GM23248 (cell line): ENCODE results near the gene DAPK1. TPM values are rescaled to one million over a fixed set of nuclear protein-coding genes. Genes with fewer than 3 reads are reported as not detected.

Source experiments
- DNase-seq: peaks from one replicate; pipeline ENCODE4 v3.0.0-alpha.2; 2015
- H2AFZ ChIP-seq: fragments of 200-600 bp; sonication (generic); 2 replicates; pipeline ENCODE4 v1.6.1; 2016; ENCODE audit warnings: antibody characterized with exemption
- H3F3A ChIP-seq: fragments of 200-600 bp; sonication (generic); 2 replicates; pipeline ENCODE4 v1.6.1; 2016; ENCODE audit warnings: mild to moderate bottlenecking, antibody characterized with exemption, mixed run types; ENCODE audit not compliant: insufficient read depth
- H3K27ac ChIP-seq: fragments of 200-600 bp; sonication (generic); 2 replicates; pipeline ENCODE4 v1.5.1; 2016; ENCODE audit warnings: mild to moderate bottlenecking
- H3K27me3 ChIP-seq: fragments of 200-600 bp; sonication (generic); replicated peaks from 2 replicates; pipeline ENCODE4 v1.6.1; 2016; ENCODE audit warnings: mild to moderate bottlenecking; ENCODE audit not compliant: insufficient read depth
- H3K36me3 ChIP-seq: fragments of 200-600 bp; sonication (generic); 2 replicates; pipeline ENCODE4 v1.6.1; 2016; ENCODE audit warnings: low read depth, mild to moderate bottlenecking
- H3K4me1 ChIP-seq: fragments of 200-600 bp; sonication (generic); 2 replicates; pipeline ENCODE4 v1.6.1; 2016; ENCODE audit warnings: mild to moderate bottlenecking; ENCODE audit not compliant: insufficient read depth
- H3K4me2 ChIP-seq: fragments of 200-600 bp; sonication (generic); one replicate; pipeline ENCODE4 v1.6.1; 2016; ENCODE audit warnings: mild to moderate bottlenecking; ENCODE audit not compliant: unreplicated experiment
- H3K4me3 ChIP-seq: fragments of 200-600 bp; sonication (generic); 2 replicates; pipeline ENCODE4 v1.5.1; 2016; ENCODE audit warnings: mild to moderate bottlenecking
- H3K79me2 ChIP-seq: fragments of 200-600 bp; sonication (generic); 2 replicates; pipeline ENCODE4 v1.6.1; 2016; ENCODE audit warnings: mild to moderate bottlenecking; ENCODE audit not compliant: insufficient read depth
- H3K9ac ChIP-seq: fragments of 200-600 bp; sonication (generic); 2 replicates; pipeline ENCODE4 v1.6.1; 2016; ENCODE audit warnings: mild to moderate bottlenecking
- H3K9me2 ChIP-seq: fragments of 200-600 bp; sonication (generic); 2 replicates; pipeline ENCODE4 v1.6.1; 2016; ENCODE audit warnings: mixed run types, mild to moderate bottlenecking, moderate library complexity; ENCODE audit not compliant: insufficient read depth
- H3K9me3 ChIP-seq: fragments of 200-600 bp; sonication (generic); one replicate; pipeline ENCODE4 v1.6.1; 2017; ENCODE audit warnings: low read depth
- H4K20me1 ChIP-seq: fragments of 200-600 bp; sonication (generic); 2 replicates; pipeline ENCODE4 v1.6.0; 2016; ENCODE audit not compliant: insufficient read depth
- EZH2 ChIP-seq: fragments of 200-600 bp; sonication (generic); IDR thresholded peaks from 2 replicates; pipeline ENCODE4 v1.6.1; 2018; ENCODE audit warnings: antibody characterized with exemption, mild to moderate bottlenecking; ENCODE audit not compliant: insufficient read depth, poor library complexity, severe bottlenecking
- EZH2phosphoT487 ChIP-seq: fragments of 200-600 bp; sonication (generic); IDR thresholded peaks from 2 replicates; pipeline ENCODE4 v1.6.1; 2018; ENCODE audit warnings: antibody characterized with exemption, moderate library complexity, mild to moderate bottlenecking, low read depth; ENCODE audit not compliant: insufficient read depth
- WGBS, 2 experiments: methylation state at CpG; one replicate each; pipeline ENCODE4 v1.1.6; 2015 to 2017; ENCODE audit warnings: low lambda C conversion rate in 2 of 2, low coverage in 1 of 2; ENCODE audit errors: missing lambda C conversion rate in 2 of 2; 5-methylcytosine and 5-hydroxymethylcytosine counted together
- in situ Hi-C: fragments of 300-500 bp; cut with MboI; formaldehyde crosslinking; loops from 2 replicates; pipeline ENCODE4 v1.15.0; 2020
- polyA plus RNA-seq: library from polyadenylated mRNA; unstranded; fragments of >200 nt; fragmentation: Nextera tagmentation; extraction: Ambion mirVana; gene quantifications from 2 replicates; pipeline ENCODE4 v1.2.1, GENCODE V29; 2016
- total RNA-seq: library from RNA; depleted of rRNA; stranded (reverse); fragments of >200 nt; shearing (Covaris generic); gene quantifications from 2 replicates; pipeline ENCODE4 v1.2.3, GENCODE V29; 2014

DAPK1 gene
- total and polyA plus RNA-seq, 2 experiments from 2014 or later = 1.6 to 1.9 TPM

DNA sequence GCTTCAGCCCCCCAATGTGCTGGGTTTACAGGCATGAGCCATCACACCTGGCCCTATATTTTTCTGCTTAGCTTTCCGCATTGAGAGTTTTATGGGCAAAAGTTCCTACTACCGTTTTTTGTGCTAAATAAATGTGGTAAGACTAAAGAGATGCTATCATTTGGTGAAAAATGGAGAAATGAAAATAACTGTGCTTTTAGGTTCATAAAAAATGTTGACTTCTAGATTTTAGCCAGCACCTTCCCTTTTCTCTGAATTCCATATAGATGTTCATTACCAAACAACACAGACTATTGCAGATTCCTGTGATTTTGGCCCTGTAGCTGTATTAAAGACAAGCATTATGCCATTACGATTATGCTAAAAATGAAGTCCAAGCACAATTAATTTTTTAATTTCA lies 156.3 kb downstream of the DAPK1 start:
- Histone ChIP-seq H3K79me2 (no peaks in the 10 kb centered on the region), H3K4me3 (no peak overlapping the region), H4K20me1 (no peaks in the 10 kb centered on the region), H2AFZ (no peak overlapping the region), H3K27me3 (peaks cover 17% of the 10 kb centered on the region), H3K9me2 (no peaks in the 10 kb centered on the region), H3K36me3 (no peaks in the 10 kb centered on the region), H3K4me1 (no peaks in the 10 kb centered on the region), H3F3A (no peaks in the 10 kb centered on the region), H3K9me3 (no peaks in the 10 kb centered on the region), H3K4me2 (no peak overlapping the region), H3K9ac (no peak overlapping the region), H3K27ac (no peak overlapping the region)
- TF ChIP-seq EZH2phosphoT487 (no peak), EZH2 (no peak)
- in situ Hi-C loops = no loop called here
- no peak for DNase-seq
- WGBS, 2 experiments = 72 to 78% methylated on average over 3 of the region's 3 CpGs

- Histone ChIP-seq H3K27ac (no peak overlapping the region), H4K20me1 (no peaks in the 10 kb centered on the region), H3K79me2 (no peaks in the 10 kb centered on the region), H3K27me3 (peaks cover 14% of the 10 kb centered on the region), H3K9ac (no peak overlapping the region), H3F3A (no peaks in the 10 kb centered on the region), H3K4me3 (no peak overlapping the region), H3K9me3 (no peaks in the 10 kb centered on the region), H3K36me3 (no peaks in the 10 kb centered on the region), H2AFZ (no peak overlapping the region), H3K4me2 (no peak overlapping the region), H3K4me1 (no peaks in the 10 kb centered on the region), H3K9me2 (no peaks in the 10 kb centered on the region)
- no peak for DNase-seq
- TF ChIP-seq EZH2 = no peak
- no peak for TF ChIP-seq EZH2phosphoT487
- 75 to 76% methylated on average over 9 of the region's 9 CpGs for WGBS, 2 experiments
- in situ Hi-C loops = no loop called here
These were observed 158.1 kb downstream of the DAPK1 start for GRCh38 chr9:87655731-87656130.

GRCh38 chr9:87656485-87656884 lies 158.8 kb downstream of the DAPK1 start:
- Histone ChIP-seq H3K9ac (no peak overlapping the region), H3K27ac (no peak overlapping the region), H2AFZ (no peak overlapping the region), H3K79me2 (no peaks in the 10 kb centered on the region), H3K4me1 (no peaks in the 10 kb centered on the region), H3K27me3 (peaks cover 14% of the 10 kb centered on the region), H3K4me2 (no peak overlapping the region), H3K36me3 (no peaks in the 10 kb centered on the region), H4K20me1 (no peaks in the 10 kb centered on the region), H3K9me2 (no peaks in the 10 kb centered on the region), H3K4me3 (no peak overlapping the region), H3F3A (no peaks in the 10 kb centered on the region), H3K9me3 (no peaks in the 10 kb centered on the region)
- 85 to 89% methylated on average over 8 of the region's 8 CpGs for WGBS, 2 experiments
- DNase-seq = no peak
- TF ChIP-seq EZH2phosphoT487 (no peak), EZH2 (no peak)
- in situ Hi-C loops = no loop called here

DNA sequence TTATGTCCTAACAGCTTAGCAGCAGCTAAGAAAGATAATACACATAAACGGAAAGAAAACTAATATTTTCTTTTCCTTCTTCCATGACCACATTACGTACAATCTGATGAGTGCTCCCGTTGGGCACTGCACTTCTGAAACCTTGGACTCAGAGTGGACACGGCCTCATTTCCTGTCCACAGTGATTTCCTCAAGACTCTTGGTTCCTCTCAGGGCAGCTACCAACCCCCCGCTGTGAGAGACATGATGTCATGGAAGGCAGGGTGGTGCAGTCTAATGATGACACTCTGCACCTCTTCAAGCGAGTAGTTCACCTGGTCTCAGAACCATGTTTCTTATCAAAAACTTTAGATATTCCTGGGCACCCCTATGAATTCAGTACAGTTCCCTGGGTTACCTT lies 159.5 kb downstream of the DAPK1 start:
- no peak overlapping the region for H3K4me2 ChIP-seq
- in situ Hi-C loops = no loop called here
- no peak overlapping the region for H3K27ac ChIP-seq
- no peaks in the 10 kb centered on the region for H4K20me1 ChIP-seq
- no peak overlapping the region for H3K9ac ChIP-seq
- no peaks in the 10 kb centered on the region for H3K36me3 ChIP-seq
- H3K79me2 ChIP-seq = no peaks in the 10 kb centered on the region
- H2AFZ ChIP-seq = no peak overlapping the region
- H3K4me3 ChIP-seq = no peak overlapping the region
- H3K4me1 ChIP-seq = no peaks in the 10 kb centered on the region
- TF ChIP-seq EZH2 (no peak), EZH2phosphoT487 (no peak)
- 81 to 86% methylated on average over 6 of the region's 6 CpGs for WGBS, 2 experiments
- DNase-seq = no peak
- 0 out of 2 replicates have a peak, but pooled peaks cover 5% of the 10 kb centered on the region for H3F3A ChIP-seq
- H3K9me2 ChIP-seq = no peaks in the 10 kb centered on the region
- peaks cover 14% of the 10 kb centered on the region for H3K27me3 ChIP-seq
- no peaks in the 10 kb centered on the region for H3K9me3 ChIP-seq

DNA sequence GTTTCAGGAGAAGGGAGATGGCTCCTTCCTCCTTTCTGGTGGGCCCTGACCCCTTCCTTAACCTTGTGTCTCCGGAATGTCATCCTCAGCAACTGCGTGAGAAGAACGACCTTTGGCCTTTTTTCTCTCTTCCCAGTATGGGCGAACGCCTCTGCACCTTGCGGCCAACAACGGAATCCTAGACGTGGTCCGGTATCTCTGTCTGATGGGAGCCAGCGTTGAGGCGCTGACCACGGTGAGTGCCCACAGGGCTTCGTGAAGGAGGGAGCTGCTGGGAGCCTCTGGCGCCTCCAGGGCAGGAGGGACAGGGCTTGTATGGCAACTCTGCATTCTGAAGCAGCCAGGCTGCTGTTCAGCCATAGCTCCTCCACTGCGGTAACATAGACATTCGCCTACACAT lies 160.2 kb downstream of the DAPK1 start:
- in situ Hi-C loops = no loop called here
- H3K27me3 ChIP-seq = peaks cover 14% of the 10 kb centered on the region
- no peak overlapping the region for H3K4me2 ChIP-seq
- H3K9me2 ChIP-seq = no peaks in the 10 kb centered on the region
- 0 out of 2 replicates have a peak, but pooled peaks cover 6% of the 10 kb centered on the region for H3F3A ChIP-seq
- H2AFZ ChIP-seq = no peak overlapping the region
- no peak for DNase-seq
- no peak overlapping the region for H3K27ac ChIP-seq
- no peaks in the 10 kb centered on the region for H3K36me3 ChIP-seq
- no peaks in the 10 kb centered on the region for H3K79me2 ChIP-seq
- no peaks in the 10 kb centered on the region for H3K4me1 ChIP-seq
- TF ChIP-seq EZH2 (no peak), EZH2phosphoT487 (no peak)
- no peaks in the 10 kb centered on the region for H3K9me3 ChIP-seq
- H4K20me1 ChIP-seq = no peaks in the 10 kb centered on the region
- H3K9ac ChIP-seq = no peak overlapping the region
- 89 to 93% methylated on average over 16 of the region's 16 CpGs for WGBS, 2 experiments
- no peak overlapping the region for H3K4me3 ChIP-seq
